Astrocyte (in vitro differentiated cells and primary cell): Measurements from ENCODE around the gene EFNA5. TPM values are rescaled to one million over a fixed set of nuclear protein-coding genes. Genes with fewer than 3 reads are reported as not detected.

Experiments used
- DNase-seq: peaks from one replicate; pipeline ENCODE4 v3.0.0-alpha.2; 2010; ENCODE audit warnings: low read depth
- FAIRE-seq: peaks from 2 replicates; lab custom pipeline; 2011; peaks lifted over from hg19 to GRCh38; lab: Jason Lieb, UNC
- H2AFZ ChIP-seq: 2 replicates; pipeline ENCODE4 v1.6.0; 2012; ENCODE audit warnings: low read depth, low read length, inconsistent platforms
- H3K27ac ChIP-seq: 2 replicates; pipeline ENCODE4 v1.5.1; 2011; ENCODE audit warnings: low read depth, low read length, inconsistent platforms
- H3K27me3 ChIP-seq: 2 replicates; pipeline ENCODE4 v1.6.0; 2011; ENCODE audit warnings: low read length, inconsistent platforms; ENCODE audit not compliant: insufficient read depth
- H3K36me3 ChIP-seq: 2 replicates; pipeline ENCODE4 v1.5.1; 2011; ENCODE audit warnings: low read length, inconsistent platforms; ENCODE audit not compliant: insufficient read depth
- H3K4me1 ChIP-seq: 2 replicates; pipeline ENCODE4 v1.5.1; 2011; ENCODE audit warnings: low read length, inconsistent platforms; ENCODE audit not compliant: insufficient read depth
- H3K4me2 ChIP-seq: 2 replicates; pipeline ENCODE4 v1.6.0; 2012; ENCODE audit warnings: low read length, inconsistent platforms
- H3K4me3 ChIP-seq: 2 replicates; pipeline ENCODE4 v1.5.1; 2011; ENCODE audit warnings: low read depth, mild to moderate bottlenecking, low read length, inconsistent platforms; ENCODE audit not compliant: insufficient read depth
- H3K79me2 ChIP-seq: 2 replicates; pipeline ENCODE4 v1.6.0; 2012; ENCODE audit warnings: mild to moderate bottlenecking, low read length, inconsistent platforms; ENCODE audit not compliant: insufficient read depth
- H3K9ac ChIP-seq: 2 replicates; pipeline ENCODE4 v1.6.0; 2012; ENCODE audit warnings: mild to moderate bottlenecking, low read length, inconsistent platforms
- H3K9me3 ChIP-seq: 2 replicates; pipeline ENCODE4 v1.5.1; 2012; ENCODE audit warnings: low read depth, mild to moderate bottlenecking, low read length, inconsistent platforms; ENCODE audit not compliant: insufficient read depth
- H4K20me1 ChIP-seq: 2 replicates; pipeline ENCODE4 v1.6.0; 2012; ENCODE audit warnings: low read length, inconsistent platforms; ENCODE audit not compliant: insufficient read depth
- H3K27ac Mint-ChIP-seq: one replicate; pipeline ENCODE4 v1.8.0; 2021; ENCODE audit warnings: mild to moderate bottlenecking, mixed read lengths; ENCODE audit not compliant: unreplicated experiment
- H3K27me3 Mint-ChIP-seq: one replicate; pipeline ENCODE4 v1.8.0; 2021; ENCODE audit warnings: low read depth, mixed read lengths; ENCODE audit not compliant: unreplicated experiment
- H3K36me3 Mint-ChIP-seq: one replicate; pipeline ENCODE4 v1.8.0; 2021; ENCODE audit warnings: low read depth, mixed read lengths; ENCODE audit not compliant: unreplicated experiment
- H3K4me1 Mint-ChIP-seq: one replicate; pipeline ENCODE4 v1.8.0; 2021; ENCODE audit warnings: low read depth, mixed read lengths; ENCODE audit not compliant: unreplicated experiment
- H3K4me3 Mint-ChIP-seq: one replicate; pipeline ENCODE4 v1.8.0; 2021; ENCODE audit warnings: mild to moderate bottlenecking, moderate library complexity, mixed read lengths; ENCODE audit not compliant: unreplicated experiment
- H3K9me3 Mint-ChIP-seq: one replicate; pipeline ENCODE4 v1.8.0; 2021; ENCODE audit warnings: mild to moderate bottlenecking, mixed read lengths; ENCODE audit not compliant: unreplicated experiment
- EZH2 ChIP-seq: IDR thresholded peaks from 2 replicates; pipeline ENCODE4 v1.6.1; 2012; ENCODE audit warnings: mild to moderate bottlenecking, low read length, inconsistent platforms; ENCODE audit not compliant: insufficient read depth
- total RNA-seq: library from RNA; stranded (reverse); gene quantifications from 2 replicates; pipeline ENCODE4 v1.2.1, GENCODE V29; 2021
- TF ChIP-seq, protein P1 (sequence below): IDR thresholded peaks from 2 replicates; pipeline ENCODE4 v1.5.1; 2011; ENCODE audit warnings: low read depth, mild to moderate bottlenecking, inconsistent platforms, low read length, moderate library complexity; ENCODE audit not compliant: insufficient read depth

EFNA5 gene
- total RNA-seq, 1 donor from 2014 or later = 59.3 TPM

DNA sequence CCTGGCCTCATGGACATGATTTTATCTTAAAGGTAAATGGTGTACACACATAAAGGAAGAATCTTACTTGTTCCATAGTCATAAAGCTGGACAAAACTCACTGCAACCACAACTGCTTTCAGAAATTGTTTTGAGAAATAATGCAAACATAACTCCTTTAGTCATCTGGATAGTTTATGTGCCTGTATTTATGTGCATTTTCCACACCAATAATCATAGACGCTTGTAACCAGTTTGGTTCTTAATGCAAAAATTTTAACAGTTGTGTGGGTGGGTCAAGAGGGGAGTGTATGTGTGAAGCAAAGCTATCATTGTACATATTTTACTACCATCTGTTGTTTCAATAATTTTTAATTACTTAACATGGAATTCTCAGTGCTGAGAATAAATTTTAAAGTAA is 80.1 kb downstream of the EFNA5 start:
- Mint-ChIP-seq H3K4me1 (peaks cover 17% of the 10 kb centered on the region), H3K4me3 (no peak overlapping the region), H3K27ac (no peak overlapping the region), H3K9me3 (no peaks in the 10 kb centered on the region), H3K27me3 (no peaks in the 10 kb centered on the region), H3K36me3 (no peaks in the 10 kb centered on the region)
- Histone ChIP-seq H3K79me2 (no peaks in the 10 kb centered on the region), H3K9ac (no peak overlapping the region), H4K20me1 (no peaks in the 10 kb centered on the region), H3K9me3 (no peaks in the 10 kb centered on the region), H3K27ac (no peak overlapping the region), H2AFZ (no peak overlapping the region), H3K27me3 (no peaks in the 10 kb centered on the region), H3K4me2 (no peak overlapping the region), H3K4me3 (no peak overlapping the region), H3K36me3 (no peaks in the 10 kb centered on the region), H3K4me1 (no peaks in the 10 kb centered on the region)
- TF ChIP-seq, protein P1, sequence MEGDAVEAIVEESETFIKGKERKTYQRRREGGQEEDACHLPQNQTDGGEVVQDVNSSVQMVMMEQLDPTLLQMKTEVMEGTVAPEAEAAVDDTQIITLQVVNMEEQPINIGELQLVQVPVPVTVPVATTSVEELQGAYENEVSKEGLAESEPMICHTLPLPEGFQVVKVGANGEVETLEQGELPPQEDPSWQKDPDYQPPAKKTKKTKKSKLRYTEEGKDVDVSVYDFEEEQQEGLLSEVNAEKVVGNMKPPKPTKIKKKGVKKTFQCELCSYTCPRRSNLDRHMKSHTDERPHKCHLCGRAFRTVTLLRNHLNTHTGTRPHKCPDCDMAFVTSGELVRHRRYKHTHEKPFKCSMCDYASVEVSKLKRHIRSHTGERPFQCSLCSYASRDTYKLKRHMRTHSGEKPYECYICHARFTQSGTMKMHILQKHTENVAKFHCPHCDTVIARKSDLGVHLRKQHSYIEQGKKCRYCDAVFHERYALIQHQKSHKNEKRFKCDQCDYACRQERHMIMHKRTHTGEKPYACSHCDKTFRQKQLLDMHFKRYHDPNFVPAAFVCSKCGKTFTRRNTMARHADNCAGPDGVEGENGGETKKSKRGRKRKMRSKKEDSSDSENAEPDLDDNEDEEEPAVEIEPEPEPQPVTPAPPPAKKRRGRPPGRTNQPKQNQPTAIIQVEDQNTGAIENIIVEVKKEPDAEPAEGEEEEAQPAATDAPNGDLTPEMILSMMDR = no peak
- TF ChIP-seq EZH2 = no peak
- no peak for FAIRE-seq
- DNase-seq = no peak

DNA sequence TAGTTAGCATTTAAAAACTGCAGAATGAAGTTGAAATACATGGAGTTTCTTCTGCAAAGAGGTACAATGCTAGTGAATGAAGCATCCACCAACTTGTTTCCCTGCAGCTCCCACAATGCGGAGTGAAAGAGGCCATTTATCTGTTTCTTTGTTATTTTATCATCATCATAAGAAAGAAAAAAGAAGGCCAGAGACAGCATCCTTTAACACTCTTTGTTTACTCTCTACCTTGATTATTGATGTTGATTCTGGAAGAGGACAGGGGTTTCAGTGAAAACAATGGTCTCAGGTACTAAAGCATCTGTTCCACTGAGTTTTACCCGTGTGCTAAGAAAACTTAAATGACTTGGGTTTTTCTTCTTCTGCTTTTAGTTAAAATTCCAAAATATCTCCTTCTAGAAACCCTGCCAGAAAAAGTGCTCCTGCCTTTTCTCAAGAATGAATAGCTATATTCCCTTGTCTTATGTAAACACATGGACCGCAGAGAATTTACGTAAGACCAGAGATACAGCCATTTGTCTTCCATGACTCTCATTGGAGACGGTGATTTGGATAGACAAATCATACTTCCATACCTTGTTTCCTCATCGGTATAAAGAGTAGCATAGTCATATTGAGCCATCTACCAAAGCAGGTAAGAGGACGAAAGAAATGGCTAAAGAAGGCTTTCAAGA is 81.1 kb downstream of the EFNA5 start:
- H3K27me3 ChIP-seq = no peaks in the 10 kb centered on the region
- no peak overlapping the region for H3K27ac ChIP-seq
- no peak overlapping the region for H3K9ac ChIP-seq
- no peaks in the 10 kb centered on the region for H3K9me3 ChIP-seq
- H4K20me1 ChIP-seq = no peaks in the 10 kb centered on the region
- H3K4me1 ChIP-seq = no peaks in the 10 kb centered on the region
- no peak for TF ChIP-seq EZH2
- TF ChIP-seq, protein P1 = no peak
- no peaks in the 10 kb centered on the region for H3K36me3 ChIP-seq
- no peak overlapping the region for H3K4me2 ChIP-seq
- H3K79me2 ChIP-seq = no peaks in the 10 kb centered on the region
- no peak overlapping the region for H3K4me3 ChIP-seq
- no peaks in the 10 kb centered on the region for H3K36me3 Mint-ChIP-seq
- no peak overlapping the region for H2AFZ ChIP-seq
- H3K27me3 Mint-ChIP-seq = no peaks in the 10 kb centered on the region
- peaks cover 17% of the 10 kb centered on the region for H3K4me1 Mint-ChIP-seq
- DNase-seq = no peak
- no peak for FAIRE-seq
- no peak overlapping the region for H3K4me3 Mint-ChIP-seq
- no peaks in the 10 kb centered on the region for H3K9me3 Mint-ChIP-seq
- H3K27ac Mint-ChIP-seq = no peak overlapping the region

DNA sequence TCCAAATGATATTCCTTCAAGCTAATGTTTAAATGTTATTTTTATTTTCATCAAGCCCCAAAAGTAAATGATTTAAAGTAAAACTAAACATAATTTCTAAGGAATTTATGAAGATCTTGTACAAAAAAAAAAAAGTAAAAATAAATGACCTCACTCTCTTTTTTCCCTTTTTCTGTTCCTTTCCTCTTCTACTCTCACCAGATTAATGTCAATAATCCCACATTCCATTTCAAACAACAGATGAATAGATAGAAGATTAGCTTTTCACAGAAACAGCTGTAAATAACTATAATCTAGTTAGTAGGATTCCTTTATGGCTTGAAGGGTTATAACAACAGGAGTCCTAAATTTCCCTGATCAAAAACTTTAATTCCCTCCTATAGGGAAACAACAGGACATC is 88.1 kb downstream of the EFNA5 start:
- Histone ChIP-seq H3K9me3 (no peaks in the 10 kb centered on the region), H3K36me3 (no peaks in the 10 kb centered on the region)
- H3K27ac Mint-ChIP-seq = no peak overlapping the region

More for the DNA sequence above, 88.1 kb downstream of the EFNA5 start:
- DNase-seq (no peak), FAIRE-seq (no peak)
- TF ChIP-seq, protein P1 = no peak
- TF ChIP-seq EZH2 = no peak
- H3K36me3 Mint-ChIP-seq = no peaks in the 10 kb centered on the region
- H3K4me3 ChIP-seq = no peak overlapping the region
- no peaks in the 10 kb centered on the region for H4K20me1 ChIP-seq
- H3K27me3 Mint-ChIP-seq = no peaks in the 10 kb centered on the region
- H3K27ac ChIP-seq = no peak overlapping the region
- H3K4me3 Mint-ChIP-seq = no peak overlapping the region
- no peaks in the 10 kb centered on the region for H3K79me2 ChIP-seq
- no peaks in the 10 kb centered on the region for H3K4me1 ChIP-seq
- H3K27me3 ChIP-seq = no peaks in the 10 kb centered on the region
- H3K9me3 Mint-ChIP-seq = no peaks in the 10 kb centered on the region
- H3K4me1 Mint-ChIP-seq = peaks cover 10% of the 10 kb centered on the region
- no peak overlapping the region for H3K4me2 ChIP-seq
- H2AFZ ChIP-seq = no peak overlapping the region
- H3K9ac ChIP-seq = no peak overlapping the region
